Left forelimb (tissue), 1 donor: ENCODE measurements around the gene ESPN.

Source experiments
- DNase-seq: peaks from one replicate; pipeline ENCODE4 v3.0.0-alpha.2; 2018; ENCODE audit warnings: low spot score

Gene ESPN

DNA sequence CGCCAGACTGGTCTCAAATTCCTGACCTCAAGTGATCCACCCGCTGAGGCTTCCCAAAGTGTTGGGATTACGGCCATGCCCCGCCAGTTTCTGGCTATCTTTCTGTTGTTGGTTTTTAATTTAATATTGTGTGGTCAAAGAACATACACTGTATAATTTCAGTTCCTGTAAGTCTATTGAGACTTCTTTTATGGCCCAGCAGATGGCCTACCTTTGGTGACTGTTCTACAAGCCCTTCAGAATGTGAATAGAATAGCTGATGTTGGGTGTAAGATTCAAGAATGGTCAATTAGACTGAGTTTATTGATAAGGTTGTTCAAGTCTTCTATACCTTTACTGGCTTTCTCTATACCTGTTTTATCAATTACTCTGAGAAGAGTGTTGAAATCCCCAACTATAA is 15.5 kb upstream of the ESPN start:
- DNase-seq: no peak

GRCh38 chr1:6409733-6410132 is 14.8 kb upstream of the ESPN start:
- no peak for DNase-seq

DNA sequence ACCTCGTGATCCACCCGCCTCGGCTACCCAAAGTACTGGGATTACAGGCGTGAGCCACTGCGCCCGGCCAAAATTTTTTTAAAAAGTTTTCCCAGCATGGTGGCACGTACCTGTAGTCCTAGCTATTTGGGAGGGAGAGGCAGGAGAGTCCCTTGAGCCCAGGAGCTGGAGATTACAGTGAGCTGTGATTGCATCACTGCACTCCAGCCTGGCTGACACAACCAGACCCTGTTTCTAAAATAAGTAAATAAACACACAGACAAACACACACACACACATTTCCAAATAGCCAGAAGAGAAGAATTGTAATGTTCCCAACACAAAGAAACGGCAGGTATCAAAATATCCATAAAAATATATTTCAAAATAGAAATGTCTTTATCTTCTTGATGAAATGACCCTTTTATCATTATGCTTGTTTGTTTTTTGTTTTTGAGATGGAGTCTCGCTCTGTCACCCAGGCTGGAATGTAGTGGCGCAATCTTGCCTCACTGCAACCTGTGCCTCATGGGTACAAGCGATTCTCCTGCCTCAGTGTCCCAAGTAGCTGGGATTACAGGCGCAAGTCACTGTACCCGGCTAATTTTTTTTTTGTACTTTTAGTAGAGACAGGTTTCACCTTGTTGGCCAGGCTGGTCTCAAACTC is 14.2 kb upstream of the ESPN start:
- no peak for DNase-seq

DNA sequence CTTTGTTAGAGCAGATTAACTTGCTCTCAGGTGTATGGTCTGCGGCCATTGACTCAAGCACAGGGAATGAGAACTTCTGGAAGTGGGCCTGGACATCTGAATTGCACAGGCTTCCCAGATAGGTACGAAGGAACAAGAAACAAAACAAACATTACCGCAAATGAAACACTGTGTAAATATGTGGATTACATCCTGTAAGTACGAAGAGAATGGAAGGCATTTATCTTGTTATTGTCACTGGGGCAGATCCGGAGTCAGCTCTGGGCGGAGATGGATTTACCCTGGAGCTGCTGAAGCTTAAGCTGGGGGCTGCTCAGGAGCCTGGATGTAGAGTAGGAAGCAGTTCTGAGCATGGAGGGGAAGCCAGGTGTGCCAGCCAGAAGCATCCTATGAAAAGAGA is 11.7 kb upstream of the ESPN start:
- no peak for DNase-seq

DNA sequence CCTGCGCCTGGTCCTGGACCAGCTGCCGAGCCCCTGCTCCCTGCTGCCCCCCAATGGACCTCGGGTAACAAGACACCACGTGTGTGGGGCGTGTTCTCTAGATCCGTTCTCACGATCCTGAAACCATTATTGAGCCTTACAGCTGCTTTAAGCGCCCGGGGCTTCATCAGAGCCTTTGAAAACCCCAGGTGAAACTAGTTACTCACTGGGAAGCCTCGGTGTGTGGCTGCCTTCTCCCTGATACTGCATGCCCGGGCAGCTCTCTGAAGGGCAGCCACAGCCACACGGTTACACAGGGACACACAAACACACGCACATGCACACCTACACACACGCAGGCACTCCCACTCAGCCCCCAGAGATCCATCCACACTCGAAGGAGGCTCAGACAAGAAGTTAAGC is 10.1 kb upstream of the ESPN start:
- no peak for DNase-seq

DNA sequence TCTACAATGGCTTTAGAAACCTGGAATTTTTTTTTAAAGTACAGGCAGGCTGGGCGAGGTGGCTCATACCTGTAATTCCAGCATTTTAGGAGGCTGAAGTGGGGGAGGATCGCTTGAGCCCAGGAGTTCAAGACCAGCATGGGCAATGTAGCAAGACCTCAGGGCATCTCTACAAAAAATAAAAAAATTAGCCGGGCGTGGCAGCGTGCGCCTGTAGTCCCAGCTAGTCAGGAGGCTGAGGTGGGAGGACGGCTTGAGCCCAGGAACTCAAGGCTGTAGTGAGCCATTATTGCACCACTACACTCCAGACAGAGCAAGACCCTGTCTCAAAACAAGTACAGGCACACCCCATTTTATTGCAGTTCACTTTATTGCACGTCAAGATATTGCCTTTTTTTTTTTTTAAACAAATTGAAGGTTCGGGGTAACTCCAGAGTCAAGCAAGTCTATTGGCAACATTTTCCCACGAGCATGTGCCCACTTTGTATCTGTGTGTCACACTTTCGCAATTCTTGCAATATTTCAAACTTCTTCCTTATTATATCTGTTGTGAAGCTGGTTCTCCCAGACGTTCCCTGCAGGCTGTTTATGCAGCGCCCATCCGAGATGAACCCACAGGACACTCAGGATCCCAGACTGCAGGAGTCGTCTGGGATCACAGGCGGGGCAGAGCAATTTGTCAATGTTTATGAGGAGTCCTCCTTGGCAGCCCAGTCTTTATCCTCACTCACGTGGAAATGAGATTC is 9.5 kb upstream of the ESPN start:
- no peak for DNase-seq

DNA sequence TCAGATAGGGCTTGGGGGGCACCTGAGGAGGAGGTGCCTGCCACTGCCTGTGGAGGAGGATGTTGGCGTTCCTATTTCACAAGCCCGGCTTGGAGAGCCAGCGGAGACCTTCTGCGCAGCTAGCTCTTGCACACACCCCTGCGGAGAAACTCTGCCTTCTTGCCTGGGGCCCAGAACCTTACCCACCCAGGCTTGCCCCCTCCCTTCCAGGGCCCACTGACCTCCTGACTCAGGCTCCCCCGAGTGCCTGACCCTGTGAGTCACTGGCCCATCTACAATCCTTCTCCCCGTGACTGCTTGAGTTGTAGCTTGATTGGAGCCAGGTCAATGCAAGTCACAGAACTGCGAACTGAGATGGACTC is 8.3 kb upstream of the ESPN start:
- DNase-seq: no peak

DNA sequence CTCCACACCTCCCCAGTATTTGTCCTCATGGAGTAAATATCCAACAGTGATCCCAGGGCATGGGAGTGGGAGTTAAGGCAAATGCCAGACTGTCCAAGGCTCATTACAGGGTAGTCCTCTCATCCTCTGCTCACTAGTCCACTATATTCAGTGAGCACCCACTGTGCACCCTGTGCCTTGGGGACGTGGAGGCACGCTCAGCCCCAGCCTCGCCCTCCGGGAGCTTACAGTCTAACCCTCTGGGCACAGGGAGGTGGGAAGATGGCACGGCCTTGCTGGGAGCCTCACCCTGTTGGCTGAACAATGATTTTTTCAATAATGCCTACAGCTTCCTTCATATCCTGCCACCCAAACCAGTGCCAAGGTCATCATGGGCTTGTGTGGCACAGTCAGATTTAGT is 7.7 kb upstream of the ESPN start:
- no peak for DNase-seq

DNA sequence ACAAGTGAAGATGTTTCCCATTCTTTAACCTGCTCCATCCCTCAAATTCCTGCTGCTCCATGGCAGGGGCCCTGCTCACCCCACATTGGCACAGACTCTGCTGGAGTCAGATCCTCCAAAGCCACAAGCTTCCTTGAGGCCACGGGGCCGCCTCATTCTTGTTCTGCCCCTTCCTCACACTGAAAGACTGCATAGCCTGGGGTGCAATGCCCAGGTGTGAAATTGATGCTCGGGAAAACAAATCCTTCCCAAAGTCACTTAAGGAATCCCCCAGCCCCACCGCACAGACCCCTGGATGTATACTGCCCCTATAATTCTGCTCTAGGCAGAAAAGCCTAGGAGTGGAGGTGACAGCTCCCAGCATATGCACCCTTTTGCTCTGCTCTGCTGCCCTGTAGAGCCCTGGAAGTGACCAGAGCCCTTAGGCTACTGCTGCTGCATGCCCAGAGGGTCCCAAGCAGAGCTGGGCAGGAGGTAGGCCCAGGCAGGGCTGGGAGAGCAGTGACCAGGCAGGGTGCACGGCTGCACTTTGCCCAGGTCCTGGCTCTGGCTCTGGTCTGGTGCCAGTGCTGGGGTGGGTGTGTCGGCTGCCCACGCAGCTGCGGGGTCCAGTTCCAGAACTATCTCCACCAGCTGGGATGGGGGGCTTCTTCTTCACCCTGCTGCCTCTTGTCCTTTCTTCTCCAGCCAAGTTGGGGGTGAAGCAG is 6.5 kb upstream of the ESPN start:
- DNase-seq: no peak

DNA sequence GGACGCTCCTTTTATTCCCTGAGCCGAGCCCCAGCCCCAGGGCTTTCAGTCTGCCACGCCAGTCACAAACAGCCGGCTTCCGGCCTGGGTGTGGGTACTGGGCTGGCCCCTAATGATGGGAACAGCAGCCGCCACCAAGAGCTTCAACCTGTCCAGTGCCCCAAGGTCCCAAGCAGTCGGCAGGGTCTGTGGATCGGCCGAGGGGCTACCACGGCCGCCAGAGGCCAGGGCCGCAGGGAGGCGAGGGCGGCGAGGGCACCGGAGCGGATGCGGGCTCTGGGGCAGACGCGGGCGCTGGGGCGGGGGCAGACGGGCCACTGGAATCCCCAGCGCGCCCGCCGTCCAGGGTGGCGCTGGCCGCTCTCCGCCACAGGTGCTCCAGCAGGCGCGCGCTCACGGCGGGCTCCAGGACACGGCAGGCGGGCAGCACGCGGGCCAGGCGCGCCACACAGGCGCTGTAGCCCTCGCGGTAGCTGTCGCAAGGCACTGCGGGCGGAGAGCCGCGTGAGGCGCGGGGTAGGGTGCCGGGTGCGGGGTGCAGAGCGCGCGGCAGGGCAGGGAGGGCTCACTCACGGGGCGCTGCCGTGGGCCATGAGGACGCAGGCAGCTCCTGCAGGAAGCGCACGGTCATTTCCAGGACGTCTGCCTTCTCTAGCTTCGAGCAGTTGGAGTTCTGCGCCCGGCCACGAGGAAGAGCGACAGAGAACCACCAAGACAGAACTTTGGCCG is 5.7 kb upstream of the ESPN start:
- no peak for DNase-seq

GRCh38 chr1:6419397-6419803 is 5.2 kb upstream of the ESPN start:
- DNase-seq: no peak

- DNase-seq: no peak
These were observed 4.6 kb upstream of the ESPN start, which contains the start of gene HES2 for GRCh38 chr1:6419804-6420453. HES2 (minus strand) TSS chr1:6419919; CDS start chr1:6419820, 99 bp downstream.

GRCh38 chr1:6420454-6421042 is 4.0 kb upstream of the ESPN start:
- no peak for DNase-seq

DNA sequence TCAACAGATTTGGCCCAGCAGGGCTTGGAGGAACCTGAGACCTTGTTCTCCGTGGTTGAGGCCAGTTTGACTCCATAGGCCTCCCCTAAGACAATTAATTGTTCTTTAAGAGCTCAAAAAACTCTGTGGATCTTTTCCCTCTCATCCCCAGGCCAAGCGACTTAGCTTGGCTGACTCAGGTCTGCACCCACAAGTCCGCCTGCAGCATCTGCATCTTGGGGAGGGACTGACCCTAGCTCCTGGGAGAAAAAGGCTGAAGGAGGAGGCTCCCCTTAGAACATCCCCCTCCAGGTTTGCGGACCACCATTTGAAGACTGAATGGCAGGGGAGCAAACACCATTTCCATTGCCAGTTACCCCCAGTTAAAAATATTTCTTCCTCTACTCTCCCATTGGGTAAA is 3.3 kb upstream of the ESPN start:
- DNase-seq: no peak

- no peak for DNase-seq
These were observed 1.1 kb upstream of the ESPN start for GRCh38 chr1:6423321-6423999.

GRCh38 chr1:6424000-6424565 is 493 bp upstream of the ESPN start:
- DNase-seq: no peak

GRCh38 chr1:6425658-6426057 is 1.1 kb downstream of the ESPN start:
- no peak for DNase-seq

GRCh38 chr1:6426277-6426971 is 1.8 kb downstream of the ESPN start:
- no peak for DNase-seq

- DNase-seq: no peak
These were observed 2.4 kb downstream of the ESPN start for GRCh38 chr1:6426972-6427350.
